NOMO-1 treated with DMSO at 0.1 percent for 48 hours (cell line): ENCODE results near the gene REPS2.

Experiments used
- DNase-seq: peaks from one replicate; lab custom pipeline; 2025; ENCODE audit not compliant: unreplicated experiment; lab: John Stamatoyannopoulos, UW

Gene REPS2

DNA sequence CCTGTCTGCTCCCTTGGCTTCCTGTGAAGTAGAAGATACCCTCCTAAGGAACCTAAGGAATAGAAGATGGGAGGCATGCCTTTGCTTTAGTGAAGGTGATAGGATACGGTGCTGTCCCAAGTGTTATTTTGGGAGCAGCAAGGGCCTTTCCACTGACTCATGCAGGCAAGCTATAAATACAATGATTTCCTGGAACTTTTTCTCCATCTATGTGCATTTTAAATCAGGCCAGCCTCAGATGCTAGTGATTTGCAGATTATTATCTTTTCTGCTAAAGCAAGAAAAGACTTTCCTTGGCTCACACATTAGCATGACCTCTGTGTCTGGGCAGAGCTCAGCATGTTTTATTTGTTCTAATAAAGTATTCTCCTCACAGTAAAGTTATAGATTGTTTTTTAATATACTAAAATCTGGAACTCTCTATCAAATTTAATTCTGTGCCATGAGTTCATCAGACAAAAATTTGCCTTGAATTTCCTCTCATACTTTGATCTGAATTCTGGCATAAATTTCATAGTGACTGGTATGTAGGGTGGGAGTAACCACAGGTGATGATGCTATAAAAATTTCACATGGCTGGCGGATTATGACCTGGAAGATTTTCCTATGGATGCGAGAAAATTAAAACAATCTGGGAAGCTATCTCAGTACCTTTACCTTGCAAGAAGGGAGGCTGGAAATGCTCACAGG, 131.7 kb downstream of the REPS2 start:
- DNase-seq: no peak

DNA sequence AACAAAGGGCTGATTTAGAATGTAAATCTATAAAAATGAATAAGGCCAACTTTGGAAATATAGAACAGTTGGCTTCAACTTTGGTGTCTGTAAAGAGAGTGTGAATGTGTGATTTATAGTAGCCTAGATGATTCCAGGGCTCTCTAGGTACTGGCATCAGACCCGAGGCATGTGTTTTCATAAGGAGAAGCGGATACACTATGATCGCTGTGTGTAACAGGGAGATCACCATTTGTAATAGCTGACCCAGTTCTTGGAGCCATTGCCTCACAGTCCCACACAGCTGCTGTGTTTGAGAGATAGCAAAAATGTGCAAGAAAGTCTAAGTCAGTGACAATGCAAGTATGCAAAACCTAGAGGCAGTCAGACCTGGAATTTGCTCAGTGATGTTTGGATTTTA, 135.1 kb downstream of the REPS2 start:
- no peak for DNase-seq

DNA sequence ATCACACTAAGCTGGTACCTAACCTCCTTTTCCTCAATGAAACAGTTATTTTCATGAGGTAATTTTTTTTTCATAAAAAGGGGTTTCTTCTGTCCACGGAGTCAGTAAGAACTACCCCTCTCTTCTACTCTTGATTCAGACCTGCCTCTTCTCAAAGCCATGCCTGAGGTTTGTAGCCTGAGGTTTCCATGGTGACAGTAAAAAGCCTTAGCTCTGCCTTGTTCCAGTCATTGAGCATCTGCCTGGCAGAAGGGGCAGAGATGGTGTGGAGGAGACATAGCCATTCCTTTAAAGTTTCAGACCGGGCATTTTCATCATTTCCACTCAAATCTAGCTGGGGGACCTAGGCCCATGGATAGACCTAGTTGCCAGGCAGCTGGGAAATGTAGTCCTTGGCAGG, 135.5 kb downstream of the REPS2 start:
- DNase-seq: no peak

DNA sequence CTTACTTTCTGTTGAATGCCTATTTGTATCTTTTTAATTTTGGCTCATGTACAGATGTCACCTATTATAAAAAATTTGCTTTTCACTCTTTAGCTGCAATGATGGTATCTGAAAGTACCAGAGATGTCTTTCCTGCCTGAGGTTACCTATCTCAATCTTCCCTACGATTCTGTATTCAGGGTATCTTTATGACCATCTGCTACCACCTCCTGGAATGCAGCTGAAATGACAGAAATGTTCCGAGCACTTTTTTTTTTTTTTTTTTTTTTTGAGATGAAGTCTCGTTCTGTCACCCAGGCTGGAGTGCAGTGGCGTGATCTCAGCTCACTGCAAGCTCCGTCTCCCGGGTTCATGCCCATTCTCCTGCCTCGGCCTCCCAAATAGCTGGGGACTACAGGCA, 136.4 kb downstream of the REPS2 start:
- peak; percentile 29 for DNase-seq

DNA sequence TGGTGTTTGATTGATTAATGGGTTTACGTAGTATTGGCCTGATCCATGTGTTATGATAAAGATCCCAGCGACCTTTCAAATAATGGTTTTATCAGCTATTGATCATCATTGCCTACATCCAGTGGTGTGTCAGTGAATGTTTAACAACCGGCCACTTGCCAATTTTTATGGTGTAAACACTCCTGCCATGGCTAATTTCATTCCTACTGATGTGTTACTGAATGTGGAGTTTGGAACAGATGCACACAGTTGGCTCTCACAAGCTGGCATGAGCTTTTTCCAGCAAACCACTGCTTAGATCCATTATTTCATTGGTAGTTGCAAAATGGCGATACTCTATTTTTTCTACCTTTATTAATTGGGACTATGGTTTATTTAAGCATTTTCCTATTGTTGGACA, 139.9 kb downstream of the REPS2 start:
- DNase-seq: no peak

DNA sequence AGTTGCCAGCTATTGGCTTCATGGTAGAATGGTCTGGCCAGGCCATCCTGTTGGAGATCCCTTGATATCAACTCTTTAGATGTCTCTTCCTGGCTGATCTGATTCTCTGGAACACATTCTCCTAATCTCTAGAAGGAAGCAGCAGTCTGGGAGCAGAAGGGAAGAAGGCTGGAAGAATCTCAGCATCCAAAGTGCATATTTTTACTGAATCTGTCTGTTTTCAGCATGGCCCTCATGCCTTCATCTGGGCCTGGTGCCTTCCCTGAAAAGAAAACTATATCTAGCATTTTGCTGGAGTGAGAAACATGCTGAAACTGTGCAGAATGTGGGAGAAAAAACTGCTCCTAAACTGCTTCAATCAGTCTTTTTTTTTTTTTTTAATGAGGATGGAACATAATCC, 148.7 kb downstream of the REPS2 start:
- DNase-seq: no peak

DNA sequence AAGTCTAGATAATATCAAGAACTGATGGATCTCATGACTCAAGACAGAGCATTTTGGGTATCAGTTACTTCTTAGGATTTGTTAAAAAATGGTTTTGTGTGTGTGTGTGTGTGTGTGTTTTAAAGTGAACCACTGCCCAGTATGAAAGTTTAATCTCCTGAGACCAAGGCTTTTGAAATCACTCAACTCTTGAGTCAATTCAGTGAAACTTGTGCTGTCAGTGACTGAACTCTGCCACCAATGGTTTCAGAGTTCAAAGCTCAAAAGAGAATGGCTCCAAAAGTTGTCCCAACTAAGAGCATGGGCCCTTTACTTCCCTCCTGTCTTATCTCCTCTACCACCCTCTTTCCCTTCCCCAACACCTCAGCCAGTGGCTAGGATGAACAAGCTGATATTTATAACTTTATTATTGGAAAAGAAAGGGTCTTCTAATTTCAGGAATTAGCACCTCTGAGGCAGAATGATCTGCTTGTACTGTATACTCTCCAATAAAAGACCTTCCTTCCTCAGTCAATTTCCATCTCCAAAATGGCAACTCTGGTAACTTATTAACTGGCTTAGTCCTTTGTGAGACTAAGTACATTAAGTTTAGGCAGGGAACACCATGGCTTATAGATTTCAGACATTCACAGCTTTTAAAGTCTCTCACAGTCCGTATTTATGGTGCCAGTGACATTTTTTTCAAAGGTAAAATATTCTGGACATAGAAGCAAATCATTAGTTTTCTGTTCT, 152.2 kb downstream of the REPS2 start:
- DNase-seq: no peak

DNA sequence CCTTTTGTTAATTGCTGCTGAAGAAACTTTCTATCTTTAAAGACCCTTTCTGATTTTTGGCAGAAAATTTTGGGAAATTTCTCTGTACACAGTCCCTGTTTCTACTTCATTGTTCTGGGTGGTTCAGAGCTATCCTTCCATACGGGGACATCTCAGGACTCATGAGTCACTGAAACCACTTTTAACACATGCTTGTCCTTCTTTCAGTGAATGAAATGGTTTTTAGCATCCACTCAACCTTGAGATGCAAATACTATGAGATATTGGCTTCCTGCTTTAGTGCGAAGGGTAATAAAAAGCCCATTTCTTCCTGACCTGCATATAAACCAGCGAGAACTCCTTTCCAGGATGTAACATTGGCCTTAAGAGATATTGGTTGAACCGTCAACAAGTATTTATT, 158.0 kb downstream of the REPS2 start:
- DNase-seq: no peak

DNA sequence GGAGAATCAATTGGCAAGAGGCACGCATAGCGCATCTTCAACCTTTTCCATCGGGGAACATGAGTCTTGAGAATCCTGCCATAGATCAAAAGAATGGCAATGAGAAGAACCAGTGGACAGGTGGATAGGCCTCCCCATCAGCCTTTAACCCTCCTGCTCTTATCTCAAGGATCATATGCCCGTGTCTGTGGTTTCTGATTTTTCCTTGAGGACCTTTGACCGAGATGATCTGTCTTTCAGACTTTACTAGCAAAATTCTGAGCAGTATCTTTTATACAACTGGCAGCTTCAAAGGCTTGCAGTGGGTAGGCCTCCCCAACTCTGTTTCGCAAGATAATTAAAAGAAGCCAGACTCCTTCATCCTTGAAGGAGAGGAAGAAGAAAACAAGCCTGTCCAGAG, 174.4 kb downstream of the REPS2 start:
- no peak for DNase-seq

DNA sequence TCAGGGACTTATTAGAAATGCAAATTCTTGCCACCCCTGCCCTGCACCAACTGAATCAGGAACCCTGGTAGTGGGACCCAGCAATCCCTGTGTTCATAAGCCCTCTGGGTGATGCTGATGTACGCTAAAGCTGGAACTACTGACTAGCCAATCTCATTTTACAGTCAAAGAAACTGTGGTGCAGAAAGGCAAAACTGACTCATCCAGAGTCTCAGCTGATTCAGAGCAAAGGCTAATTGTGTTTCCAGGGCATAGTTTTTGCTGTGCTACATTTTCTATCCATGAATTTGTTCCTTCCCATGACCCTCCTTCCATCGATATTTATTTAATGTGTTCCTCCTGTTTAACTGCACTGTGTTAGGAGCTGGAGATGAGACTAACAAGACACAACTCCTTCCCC, 207.5 kb downstream of the REPS2 start:
- no peak for DNase-seq

DNA sequence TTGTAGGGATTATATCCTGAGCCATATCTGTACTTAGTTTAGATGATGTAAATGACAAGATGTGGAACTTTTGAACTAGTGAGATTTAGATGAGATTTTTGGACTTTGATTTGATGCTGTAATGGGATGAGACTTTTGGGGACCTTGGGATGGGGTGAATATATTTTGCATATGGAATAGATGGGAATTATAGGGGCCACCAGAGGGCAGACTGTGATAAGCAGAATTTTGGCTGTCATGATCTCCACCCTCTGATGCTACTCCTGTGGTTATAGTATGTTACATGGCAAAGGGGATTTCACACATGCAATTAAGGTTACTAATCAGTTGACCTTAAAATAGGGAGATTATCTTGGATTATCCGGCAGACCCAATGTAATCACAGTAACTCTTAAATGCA, 214.5 kb downstream of the REPS2 start:
- no peak for DNase-seq

DNA sequence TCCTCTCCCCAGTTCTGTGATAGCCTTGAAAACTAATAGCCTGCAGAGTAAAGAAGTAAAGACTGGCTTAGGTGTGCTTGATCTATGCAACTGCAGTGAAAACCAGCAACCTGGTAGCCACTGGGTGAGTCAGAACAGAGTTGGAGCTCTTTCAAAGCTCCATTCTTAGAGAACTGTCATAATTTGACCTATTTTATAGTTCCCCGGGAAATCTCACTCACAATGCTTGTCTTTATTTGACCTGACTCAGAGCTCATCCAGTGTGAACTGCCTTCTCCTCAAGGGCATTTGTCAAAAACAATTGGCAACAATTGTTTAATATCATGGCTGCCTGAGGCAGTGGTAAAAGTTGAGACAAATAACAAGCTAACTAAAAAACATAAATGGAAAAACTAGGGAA, 215.5 kb downstream of the REPS2 start:
- no peak for DNase-seq

DNA sequence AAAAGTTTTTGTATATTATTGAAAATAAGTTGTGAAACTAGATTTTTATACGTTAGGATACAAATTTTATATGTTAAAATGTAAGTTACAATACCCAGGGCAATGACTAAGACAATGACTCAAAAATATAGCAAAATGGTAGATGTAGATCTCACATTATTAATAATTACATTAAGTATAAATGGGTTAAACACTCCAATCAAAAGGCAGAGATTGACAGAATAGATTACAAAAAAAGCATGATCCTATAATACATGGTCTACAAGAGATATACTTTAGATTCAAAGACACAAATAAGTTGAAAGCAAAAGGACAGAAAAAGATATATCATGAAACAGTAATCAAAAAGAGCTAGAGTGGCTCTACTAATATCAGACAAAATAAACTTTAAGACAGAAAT, 217.6 kb downstream of the REPS2 start:
- DNase-seq: no peak

DNA sequence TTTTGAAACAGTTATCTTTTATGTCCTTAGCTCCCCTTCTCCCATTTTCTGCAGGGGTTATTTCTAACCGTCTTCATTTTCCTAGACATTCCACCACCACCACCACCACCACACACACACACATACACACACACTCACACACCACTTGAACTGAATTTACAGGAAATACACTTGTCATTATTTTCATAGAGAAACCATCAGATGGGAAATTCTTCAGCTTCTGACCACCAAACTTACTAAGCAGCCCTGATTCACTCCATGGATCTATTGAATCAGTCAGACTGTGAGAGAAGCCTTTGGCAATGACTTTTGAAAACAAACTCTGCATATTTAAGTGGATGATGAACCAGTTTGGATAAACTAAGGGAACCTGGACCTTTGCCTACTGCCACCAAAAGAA, 218.5 kb downstream of the REPS2 start:
- DNase-seq: no peak

DNA sequence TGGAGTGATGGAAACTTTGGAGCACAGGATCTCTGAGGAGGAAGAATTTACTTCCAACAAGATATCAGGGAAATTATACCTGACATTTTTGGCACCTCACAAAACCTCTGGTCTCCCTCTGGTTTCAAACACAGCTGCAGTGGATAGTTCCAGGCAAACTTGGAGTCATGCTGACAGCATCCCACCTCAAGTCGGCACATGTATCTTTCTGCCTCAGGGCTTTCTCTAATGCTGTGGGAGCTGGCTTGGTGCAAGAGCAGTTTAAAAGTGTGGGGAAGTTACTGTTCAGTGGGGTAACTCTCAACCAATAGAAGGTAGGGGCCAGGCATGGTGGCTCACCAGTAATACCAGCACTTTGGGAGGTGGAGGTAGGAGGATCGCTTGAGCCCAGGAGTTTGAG, 221.5 kb downstream of the REPS2 start:
- DNase-seq: no peak

DNA sequence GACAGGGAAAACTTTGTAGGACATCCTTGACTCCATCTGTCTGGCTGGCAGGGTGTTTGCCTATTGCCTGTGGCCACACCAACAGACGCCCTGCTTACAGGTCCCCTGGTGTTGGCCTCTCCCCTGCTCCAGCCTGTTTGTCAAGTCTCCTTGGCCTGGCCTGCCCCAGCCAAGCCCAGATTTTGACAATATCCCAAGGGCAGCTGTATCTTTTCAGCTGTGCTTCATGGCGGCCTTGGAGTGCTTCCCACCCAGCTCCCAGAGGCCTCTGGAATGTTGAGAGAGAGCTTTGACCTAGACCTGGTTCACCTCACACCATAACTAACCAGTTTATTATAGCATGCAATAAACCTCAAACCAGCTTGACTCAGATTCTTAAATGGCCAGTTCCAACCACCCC, 224.5 kb downstream of the REPS2 start:
- no peak for DNase-seq

DNA sequence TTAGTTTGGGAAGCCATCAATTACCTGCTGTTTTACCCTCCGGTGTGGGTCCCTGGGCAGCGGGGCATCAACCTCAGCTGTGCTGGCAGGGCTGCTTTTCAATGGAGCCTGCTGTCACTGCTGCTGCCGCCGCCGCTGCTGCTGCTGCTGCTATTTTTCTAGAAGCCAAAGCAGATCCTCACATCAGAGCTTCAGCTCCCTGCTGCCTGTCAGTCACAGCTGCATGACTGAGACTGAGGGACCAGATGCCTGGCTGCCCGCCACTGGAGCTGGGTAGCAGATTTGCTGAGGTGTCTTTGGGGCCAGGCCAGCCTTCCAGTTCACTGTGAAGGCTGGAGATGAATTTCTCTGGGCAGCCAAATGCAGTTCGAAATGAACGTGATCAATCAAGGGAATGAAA, 228.2 kb downstream of the REPS2 start:
- no peak for DNase-seq

DNA sequence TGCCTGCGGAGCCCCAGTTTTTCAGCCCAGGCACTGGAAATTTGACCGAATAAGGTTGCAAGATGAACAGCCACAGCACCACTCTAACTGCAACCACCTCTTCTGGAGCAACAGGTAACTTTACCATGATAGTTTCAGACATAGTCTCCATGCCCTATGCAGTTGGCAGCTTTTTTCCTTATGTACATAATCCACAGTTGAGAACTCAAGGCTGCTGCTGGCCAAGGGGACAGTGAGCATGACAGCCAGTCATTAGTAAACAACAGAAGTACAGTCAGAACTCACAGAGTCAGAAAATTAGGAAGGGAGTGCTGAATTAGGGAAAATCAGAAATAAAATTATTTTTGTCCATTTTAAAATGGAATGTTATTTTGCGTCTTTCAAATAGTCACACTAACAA, 235.9 kb downstream of the REPS2 start:
- no peak for DNase-seq

DNA sequence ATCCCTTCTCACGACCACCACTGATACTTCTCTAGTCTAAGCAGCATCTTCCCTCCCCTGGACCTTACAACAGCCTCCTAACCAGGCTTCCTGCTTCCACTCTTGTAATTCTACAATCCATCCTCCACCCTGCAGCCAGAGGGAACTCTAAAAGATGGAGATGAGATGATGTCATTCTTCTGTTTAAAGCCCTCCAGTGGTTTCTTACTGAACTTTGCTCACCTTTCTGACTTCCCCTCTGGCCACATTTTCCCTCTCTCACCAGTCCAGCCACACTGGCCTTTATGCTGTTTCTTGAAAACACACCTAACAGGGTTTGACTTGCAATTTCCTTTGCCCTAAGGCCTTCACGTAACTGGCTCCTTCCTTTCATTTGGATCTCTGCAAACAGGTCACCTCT, 237.1 kb downstream of the REPS2 start:
- no peak for DNase-seq

DNA sequence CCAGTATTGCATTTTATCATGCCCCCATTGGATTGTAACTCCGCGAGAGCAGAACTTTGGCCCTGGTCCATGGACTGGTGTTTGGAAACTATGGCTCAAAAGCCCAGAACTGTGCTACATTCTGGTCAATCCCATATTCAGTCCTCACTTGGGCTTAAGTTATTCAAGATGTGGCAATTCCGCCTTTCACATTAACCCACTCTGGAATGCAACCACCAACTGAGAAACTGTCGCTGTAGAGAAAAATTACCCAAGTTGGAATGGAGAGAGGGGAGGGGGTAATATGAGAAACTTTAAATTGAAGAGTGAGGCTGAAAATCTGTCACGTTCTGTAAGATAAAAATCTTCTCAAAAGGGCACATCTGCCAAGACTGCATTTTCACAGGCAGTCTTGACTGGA, 239.0 kb downstream of the REPS2 start:
- DNase-seq: no peak

DNA sequence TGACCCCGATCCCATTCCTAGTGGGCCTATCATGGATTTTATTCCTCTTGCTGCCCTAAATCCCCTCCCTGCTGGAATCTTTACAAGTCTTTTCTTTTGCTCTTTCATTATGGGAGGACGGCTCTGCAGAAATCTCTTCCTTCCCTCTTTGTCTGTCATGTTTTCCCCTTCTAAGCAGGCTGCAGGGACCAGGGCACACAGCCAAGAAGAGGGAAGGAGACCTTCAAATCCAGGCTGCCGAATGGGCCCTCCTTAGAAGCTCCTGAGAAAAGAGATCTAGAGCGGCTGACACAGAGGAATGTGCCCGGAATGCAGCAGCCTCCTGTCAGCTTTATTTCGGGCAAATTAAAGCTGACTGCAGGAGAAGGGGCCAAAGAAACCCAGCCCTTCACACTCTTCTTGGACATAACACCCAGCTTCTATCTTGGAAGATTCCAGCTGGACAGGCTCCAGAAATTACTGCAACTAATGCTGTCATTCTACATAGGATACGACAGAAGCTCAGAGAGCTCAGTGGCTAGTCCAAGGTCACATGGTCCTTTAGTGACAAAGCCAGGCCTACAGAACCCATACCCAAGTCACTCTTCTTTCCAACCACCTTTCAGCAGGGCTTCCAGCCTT, 240.8 kb downstream of the REPS2 start:
- DNase-seq: no peak

DNA sequence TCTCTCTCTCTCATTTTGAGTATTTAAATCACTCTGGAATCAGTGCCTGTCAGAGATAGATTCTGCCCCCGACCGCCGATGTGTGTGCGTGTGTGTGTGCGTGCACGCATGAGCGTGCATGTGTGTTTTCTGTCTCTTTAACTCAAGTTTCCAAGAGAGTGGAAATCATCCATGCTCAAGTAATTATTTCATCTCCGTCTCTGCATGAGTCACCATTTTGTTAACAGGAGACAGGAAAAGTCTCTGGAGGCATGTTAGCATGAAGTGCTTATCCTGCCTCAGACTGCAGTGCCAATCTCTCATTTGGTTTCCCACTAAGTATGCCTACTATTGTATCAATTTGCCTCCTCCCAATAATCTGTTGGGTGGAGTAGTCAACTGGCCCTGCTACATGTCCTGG, 245.6 kb downstream of the REPS2 start:
- DNase-seq: no peak
